Measurements from ENCODE around the gene USHBP1. TPM values are rescaled to one million over a fixed set of nuclear protein-coding genes. Genes with fewer than 3 reads are reported as not detected.

Gene USHBP1
- total and polyA plus RNA-seq, 2 of the 13 experiments (the other 11 are each of a cell fraction or from before 2014, with no cell fraction given): 0.15 to 1.5 TPM

GRCh38 chr19:17309198-17309964, 44.8 kb upstream of the USHBP1 start, which contains the start of gene DDA1 (continued):
- TF ChIP-seq ZNF275 (CRISPR knock-in tag; IDR thresholded peaks at IDR 0.05; ENCODE audit: borderline replicate concordance) (no peak), ZKSCAN1 (IDR thresholded peaks at IDR 0.05; ENCODE audit: low read length) (no peak), HHEX (CRISPR knock-in tag; IDR thresholded peaks at IDR 0.05) (no peak), ZSCAN9 (CRISPR knock-in tag; IDR thresholded peaks at IDR 0.05; ENCODE audit: borderline replicate concordance) (no peak; the same call in 1 of the 2 replicates), ZNF563 (CRISPR knock-in tag; IDR thresholded peaks at IDR 0.05) (peak; percentile 92), PCBP2 (optimal IDR thresholded peaks at IDR 0.05; ENCODE audit: low read depth, low read length, poor library complexity, severe bottlenecking) (no peak), ZNF414 (CRISPR knock-in tag; IDR thresholded peaks at IDR 0.05) (no peak), ZBTB46 (CRISPR knock-in tag; IDR thresholded peaks at IDR 0.05; ENCODE audit: borderline replicate concordance) (no peak), DNMT1 (CRISPR knock-in tag; IDR thresholded peaks at IDR 0.05) (no peak), SRSF1 (optimal IDR thresholded peaks at IDR 0.05; ENCODE audit: low read depth, low read length) (peak; percentile 62), DMAP1 (CRISPR knock-in tag; IDR thresholded peaks at IDR 0.05) (0 out of 2 replicates have a peak, but pooled peaks have one; percentile 38), ZBTB39 (CRISPR knock-in tag; IDR thresholded peaks at IDR 0.05) (peak; percentile 76; the same call in 1 of the 2 replicates), MIER3 (CRISPR knock-in tag; IDR thresholded peaks at IDR 0.05; ENCODE audit: borderline replicate concordance) (0 out of 2 replicates have a peak, but pooled peaks have one; percentile 26), ZKSCAN8 (CRISPR knock-in tag; IDR thresholded peaks at IDR 0.05; ENCODE audit: borderline replicate concordance) (no peak), TBX2 (CRISPR knock-in tag; IDR thresholded peaks at IDR 0.05; ENCODE audit: borderline replicate concordance) (peak; percentile 32; the same call in 1 of the 2 replicates), REL (CRISPR knock-in tag; conservative IDR thresholded peaks at IDR 0.05) (no peak), SALL2 (CRISPR knock-in tag; IDR thresholded peaks at IDR 0.05) (peak; percentile 64; the same call in 1 of the 2 replicates), ARID3A (IDR thresholded peaks at IDR 0.05; ENCODE audit: low read depth, low read length) (no peak), MYPOP (CRISPR knock-in tag; IDR thresholded peaks at IDR 0.05) (0 out of 2 replicates have a peak, but pooled peaks have one; percentile 4), PAX8 (CRISPR knock-in tag; IDR thresholded peaks at IDR 0.05; ENCODE audit: borderline replicate concordance) (no peak), KMT2A (CRISPR knock-in tag; IDR thresholded peaks at IDR 0.05) (no peak; the same call in 1 of the 2 replicates)

Data from HepG2 (cell line).